Activated naive CD4-positive, alpha-beta T cell treated with anti-CD3 and anti-CD28 coated beads, Interleukin-2, amount 10 ng/mL, durations not matched to agents 7 days and 5 days (primary cell): Measurements from ENCODE around the gene CTNNBIP1.

ENCODE experiments used
- CTCF ChIA-PET: fragments of 350-600 bp; sonication (Branson Sonifier 250); formaldehyde crosslinking; loops from one replicate; lab custom pipeline; 2021; ENCODE audit warnings: antibody characterized with exemption; lab: Charles Lee
- DNase-seq: peaks from one replicate; pipeline ENCODE4 v3.0.0-alpha.2; 2020
- H3K27ac Mint-ChIP-seq: one replicate; pipeline ENCODE4 v1.8.0; 2021; ENCODE audit warnings: mild to moderate bottlenecking, moderate library complexity, mixed read lengths
- H3K27me3 Mint-ChIP-seq: one replicate; pipeline ENCODE4 v1.8.0; 2021; ENCODE audit warnings: mild to moderate bottlenecking, mixed read lengths
- H3K36me3 Mint-ChIP-seq: one replicate; pipeline ENCODE4 v1.8.0; 2021; ENCODE audit warnings: mixed read lengths
- H3K4me1 Mint-ChIP-seq: one replicate; pipeline ENCODE4 v1.8.0; 2021; ENCODE audit warnings: mixed read lengths
- H3K4me3 Mint-ChIP-seq: one replicate; pipeline ENCODE4 v1.8.0; 2021; ENCODE audit warnings: mild to moderate bottlenecking, moderate library complexity, mixed read lengths
- H3K9me3 Mint-ChIP-seq: one replicate; pipeline ENCODE4 v1.8.0; 2021; ENCODE audit warnings: mixed read lengths

CTNNBIP1 gene

GRCh38 chr1:9878404-9878803 is 31.7 kb downstream of the CTNNBIP1 start:
- no peak overlapping the region for H3K27ac Mint-ChIP-seq
- no peak for DNase-seq
- H3K27me3 Mint-ChIP-seq, result peaks cover 3% of the 10 kb centered on the region
- H3K4me3 Mint-ChIP-seq, result no peak overlapping the region
- H3K36me3 Mint-ChIP-seq, result no peaks in the 10 kb centered on the region
- CTCF ChIA-PET, result interaction anchor here (0.7 to 2.0 kb wide), 5 partner anchors 10 to 276 kb away, joined by 3 to 5 read pairs (median 3); no protein-coding TSS in a partner anchor
- peaks cover 22% of the 10 kb centered on the region for H3K4me1 Mint-ChIP-seq
- H3K9me3 Mint-ChIP-seq, result no peaks in the 10 kb centered on the region

- Mint-ChIP-seq H3K36me3 (no peaks in the 10 kb centered on the region), H3K4me1 (peaks cover 19% of the 10 kb centered on the region), H3K27me3 (peaks cover 3% of the 10 kb centered on the region), H3K9me3 (no peaks in the 10 kb centered on the region), H3K27ac (no peak overlapping the region), H3K4me3 (no peak overlapping the region)
- no peak for DNase-seq
- CTCF ChIA-PET, result interaction anchor here (0.7 to 2.0 kb wide), 6 partner anchors 10 to 276 kb away, joined by 3 to 5 read pairs (median 3); partner anchors contain the start of genes LZIC and NMNAT1
Observed at GRCh38 chr1:9877962-9878361, 32.1 kb downstream of the CTNNBIP1 start.

- CTCF ChIA-PET, result interaction anchor here (0.7 to 19.8 kb wide), 10 partner anchors 9 to 94 kb away, joined by 3 to 314 read pairs (median 5); partner anchors contain the start of genes CTNNBIP1, LZIC and NMNAT1
- H3K9me3 Mint-ChIP-seq, result no peaks in the 10 kb centered on the region
- H3K27ac Mint-ChIP-seq, result no peak overlapping the region
- H3K4me3 Mint-ChIP-seq, result no peak overlapping the region
- H3K4me1 Mint-ChIP-seq, result peaks cover 5% of the 10 kb centered on the region
- H3K27me3 Mint-ChIP-seq, result peaks cover 3% of the 10 kb centered on the region
- DNase-seq, result no peak
- H3K36me3 Mint-ChIP-seq, result no peaks in the 10 kb centered on the region
Observed at GRCh38 chr1:9875636-9876000, 34.5 kb downstream of the CTNNBIP1 start.

GRCh38 chr1:9874959-9875635 is 35.0 kb downstream of the CTNNBIP1 start:
- Mint-ChIP-seq H3K27ac (no peak overlapping the region), H3K9me3 (no peaks in the 10 kb centered on the region), H3K4me3 (no peak overlapping the region), H3K27me3 (peaks cover 3% of the 10 kb centered on the region), H3K36me3 (no peaks in the 10 kb centered on the region), H3K4me1 (peaks cover 5% of the 10 kb centered on the region)
- CTCF ChIA-PET, result interaction anchor here (0.6 to 19.8 kb wide), 19 partner anchors 9 to 463 kb away, joined by 3 to 314 read pairs (median 4); partner anchors contain the start of genes CTNNBIP1, LZIC and NMNAT1
- peak; percentile 84 for DNase-seq

GRCh38 chr1:9874412-9874811 is 35.7 kb downstream of the CTNNBIP1 start:
- H3K4me3 Mint-ChIP-seq, result no peak overlapping the region

GRCh38 chr1:9873992-9874391 is 36.1 kb downstream of the CTNNBIP1 start:
- H3K4me3 Mint-ChIP-seq, result no peak overlapping the region
- no peak for DNase-seq
- no peaks in the 10 kb centered on the region for H3K36me3 Mint-ChIP-seq
- CTCF ChIA-PET, result interaction anchor here (0.6 to 19.8 kb wide), 10 partner anchors 9 to 464 kb away, joined by 3 to 314 read pairs (median 4); partner anchors contain the start of genes LZIC and NMNAT1
- H3K27me3 Mint-ChIP-seq, result peaks cover 3% of the 10 kb centered on the region
- H3K4me1 Mint-ChIP-seq, result peaks cover 5% of the 10 kb centered on the region
- peak overlapping the region; percentile 64 for H3K27ac Mint-ChIP-seq
- H3K9me3 Mint-ChIP-seq, result no peaks in the 10 kb centered on the region

More at GRCh38 chr1:9874412-9874811, 35.7 kb downstream of the CTNNBIP1 start:
- Mint-ChIP-seq H3K9me3 (no peaks in the 10 kb centered on the region), H3K27me3 (peaks cover 3% of the 10 kb centered on the region), H3K4me1 (peaks cover 5% of the 10 kb centered on the region), H3K27ac (no peak overlapping the region), H3K36me3 (no peaks in the 10 kb centered on the region)
- DNase-seq, result no peak
- CTCF ChIA-PET, result interaction anchor here (0.6 to 19.8 kb wide), 14 partner anchors 8 to 464 kb away, joined by 3 to 314 read pairs (median 4); partner anchors contain the start of genes CTNNBIP1, LZIC and NMNAT1

GRCh38 chr1:9873385-9873784 is 36.7 kb downstream of the CTNNBIP1 start:
- CTCF ChIA-PET, result interaction anchor here (0.6 to 19.8 kb wide), 8 partner anchors 10 to 382 kb away, joined by 3 to 314 read pairs (median 4); partner anchors contain the start of genes LZIC and NMNAT1
- Mint-ChIP-seq H3K27ac (no peak overlapping the region), H3K9me3 (no peaks in the 10 kb centered on the region), H3K4me3 (no peak overlapping the region), H3K27me3 (peaks cover 3% of the 10 kb centered on the region), H3K4me1 (peaks cover 5% of the 10 kb centered on the region), H3K36me3 (no peaks in the 10 kb centered on the region)
- DNase-seq, result no peak

GRCh38 chr1:9872430-9873165 is 37.5 kb downstream of the CTNNBIP1 start:
- Mint-ChIP-seq H3K36me3 (no peaks in the 10 kb centered on the region), H3K4me3 (no peak overlapping the region), H3K27me3 (peaks cover 3% of the 10 kb centered on the region), H3K27ac (no peak overlapping the region), H3K4me1 (peaks cover 7% of the 10 kb centered on the region), H3K9me3 (no peaks in the 10 kb centered on the region)
- CTCF ChIA-PET, result interaction anchor here (0.8 to 19.8 kb wide), 5 partner anchors 65 to 246 kb away, joined by 3 to 314 read pairs (median 4); partner anchors contain the start of genes LZIC and NMNAT1
- DNase-seq, result no peak

- CTCF ChIA-PET, result interaction anchor here (0.6 to 19.8 kb wide), 5 partner anchors 70 to 256 kb away, joined by 3 to 314 read pairs (median 4); partner anchors contain the start of genes LZIC and NMNAT1
- Mint-ChIP-seq H3K27me3 (peaks cover 3% of the 10 kb centered on the region), H3K4me1 (peaks cover 10% of the 10 kb centered on the region)
Observed at GRCh38 chr1:9871707-9872425, 38.2 kb downstream of the CTNNBIP1 start.

GRCh38 chr1:9871021-9871420 is 39.0 kb downstream of the CTNNBIP1 start:
- no peak overlapping the region for H3K27ac Mint-ChIP-seq
- CTCF ChIA-PET, result interaction anchor here (0.6 to 19.8 kb wide), 4 partner anchors 79 to 255 kb away, joined by 3 to 314 read pairs (median 3); no protein-coding TSS in a partner anchor
- H3K9me3 Mint-ChIP-seq, result no peaks in the 10 kb centered on the region
- peaks cover 15% of the 10 kb centered on the region for H3K4me1 Mint-ChIP-seq
- no peak overlapping the region for H3K4me3 Mint-ChIP-seq
- DNase-seq, result no peak
- H3K27me3 Mint-ChIP-seq, result peaks cover 3% of the 10 kb centered on the region
- no peaks in the 10 kb centered on the region for H3K36me3 Mint-ChIP-seq

More at GRCh38 chr1:9871707-9872425, 38.2 kb downstream of the CTNNBIP1 start:
- Mint-ChIP-seq H3K27ac (no peak overlapping the region), H3K4me3 (no peak overlapping the region), H3K9me3 (no peaks in the 10 kb centered on the region), H3K36me3 (no peaks in the 10 kb centered on the region)
- no peak for DNase-seq

- no peak for DNase-seq
- CTCF ChIA-PET, result interaction anchor here (0.6 to 19.8 kb wide), 2 partner anchors 89 to 221 kb away, joined by 3 to 314 read pairs; no protein-coding TSS in a partner anchor
- H3K4me1 Mint-ChIP-seq, result peaks cover 17% of the 10 kb centered on the region
- H3K4me3 Mint-ChIP-seq, result no peak overlapping the region
- H3K27me3 Mint-ChIP-seq, result peaks cover 3% of the 10 kb centered on the region
- H3K9me3 Mint-ChIP-seq, result no peaks in the 10 kb centered on the region
- no peak overlapping the region for H3K27ac Mint-ChIP-seq
- no peaks in the 10 kb centered on the region for H3K36me3 Mint-ChIP-seq
Observed at GRCh38 chr1:9870572-9870971, 39.5 kb downstream of the CTNNBIP1 start.

- Mint-ChIP-seq H3K27ac (no peak overlapping the region), H3K36me3 (no peaks in the 10 kb centered on the region), H3K4me1 (peaks cover 13% of the 10 kb centered on the region), H3K4me3 (no peak overlapping the region), H3K9me3 (no peaks in the 10 kb centered on the region), H3K27me3 (peaks cover 3% of the 10 kb centered on the region)
- CTCF ChIA-PET, result interaction anchor here (1.5 to 19.8 kb wide), 3 partner anchors 9 to 88 kb away, joined by 3 to 314 read pairs (median 3); no protein-coding TSS in a partner anchor
- no peak for DNase-seq
Observed at GRCh38 chr1:9869831-9870251, 40.2 kb downstream of the CTNNBIP1 start.

- no peak overlapping the region for H3K27ac Mint-ChIP-seq
- no peaks in the 10 kb centered on the region for H3K36me3 Mint-ChIP-seq
- no peaks in the 10 kb centered on the region for H3K9me3 Mint-ChIP-seq
- no peaks in the 10 kb centered on the region for H3K27me3 Mint-ChIP-seq
- CTCF ChIA-PET, result interaction anchor here (0.6 to 19.8 kb wide), 15 partner anchors 9 to 376 kb away, joined by 3 to 314 read pairs (median 4); no protein-coding TSS in a partner anchor
- peaks cover 12% of the 10 kb centered on the region for H3K4me1 Mint-ChIP-seq
- no peak overlapping the region for H3K4me3 Mint-ChIP-seq
- no peak for DNase-seq
Observed at GRCh38 chr1:9868244-9868590, 41.9 kb downstream of the CTNNBIP1 start.
